GM19372 (cell line): ENCODE results near the gene ARGLU1.

ENCODE experiments used
- ATAC-seq: cut with Tn5 transposase; IDR thresholded peaks from one replicate; pipeline ENCODE4 v1.9.1; 2021; ENCODE audit warnings: mild to moderate bottlenecking, low read depth, moderate library complexity; ENCODE audit not compliant: unreplicated experiment

Gene ARGLU1

GRCh38 chr13:106505732-106506131 lies 62.2 kb downstream of the ARGLU1 start:
- no peak for ATAC-seq

GRCh38 chr13:106505295-106505694 lies 62.6 kb downstream of the ARGLU1 start:
- no peak for ATAC-seq

GRCh38 chr13:106503730-106504453 lies 64.0 kb downstream of the ARGLU1 start:
- no peak for ATAC-seq

- ATAC-seq = no peak
Observed at GRCh38 chr13:106503272-106503671, 64.7 kb downstream of the ARGLU1 start.

- no peak for ATAC-seq
Observed at GRCh38 chr13:106500445-106500844, 67.5 kb downstream of the ARGLU1 start.

GRCh38 chr13:106499896-106500295 lies 68.0 kb downstream of the ARGLU1 start:
- no peak for ATAC-seq

- no peak for ATAC-seq
Observed at GRCh38 chr13:106499113-106499512, 68.8 kb downstream of the ARGLU1 start.

GRCh38 chr13:106498571-106498970 lies 69.4 kb downstream of the ARGLU1 start:
- ATAC-seq = no peak

GRCh38 chr13:106498158-106498557 lies 69.8 kb downstream of the ARGLU1 start:
- no peak for ATAC-seq

GRCh38 chr13:106497079-106497478 lies 70.9 kb downstream of the ARGLU1 start:
- no peak for ATAC-seq

GRCh38 chr13:106496072-106496997 lies 71.6 kb downstream of the ARGLU1 start:
- no peak for ATAC-seq

- no peak for ATAC-seq
Observed at GRCh38 chr13:106494936-106495335, 73.0 kb downstream of the ARGLU1 start.

GRCh38 chr13:106494506-106494905 lies 73.4 kb downstream of the ARGLU1 start:
- no peak for ATAC-seq

- peak; percentile 76 for ATAC-seq
Observed at GRCh38 chr13:106493533-106494220, 74.3 kb downstream of the ARGLU1 start.

GRCh38 chr13:106492588-106493475 lies 75.1 kb downstream of the ARGLU1 start:
- no peak for ATAC-seq

- no peak for ATAC-seq
Observed at GRCh38 chr13:106491928-106492587, 75.9 kb downstream of the ARGLU1 start.
